Adrenal gland (tissue), 12 donors: ENCODE results near the gene MYEF2. TPM values are rescaled to one million over a fixed set of nuclear protein-coding genes. Genes with fewer than 3 reads are reported as not detected.

Experiments used
- DNase-seq, 7 donors: peaks; one replicate each; pipeline ENCODE4 v3.0.0-alpha.2; 2019 to 2020
- H3K27ac ChIP-seq, 5 donors: fragments of 200-600 bp; sonication (generic) in 4 of 5; 1 replicate in 3 of 5; 2 replicates in 2 of 5; pipeline versions ENCODE4 v1.5.1 to v1.8.0; 2016 to 2020; ENCODE audit warnings: mild to moderate bottlenecking in 1 of 5
- H3K27me3 ChIP-seq: fragments of 200-600 bp; 2 replicates; pipeline ENCODE4 v1.8.0; 2021
- H3K36me3 ChIP-seq, 2 donors: fragments of 200-600 bp; replicated peaks in 1 of 2; 1 replicate in 1 of 2; 2 replicates in 1 of 2; pipeline versions ENCODE4 v1.5.1 to v1.8.0; 2018 to 2022
- H3K4me1 ChIP-seq, 2 donors: fragments of 200-600 bp; replicated peaks in 1 of 2; 1 replicate in 1 of 2; 2 replicates in 1 of 2; pipeline versions ENCODE4 v1.5.1 to v1.8.0; 2018 to 2021
- H3K4me3 ChIP-seq, 4 donors: fragments of 200-600 bp; sonication (generic) in 3 of 4; one replicate each; pipeline ENCODE4 v1.5.1; 2016 to 2018
- H3K9me3 ChIP-seq, 3 donors: fragments of 200-600 bp; sonication (generic) in 1 of 3; replicated peaks in 1 of 3; 1 replicate in 2 of 3; 2 replicates in 1 of 3; pipeline versions ENCODE4 v1.5.1 to v1.8.0; 2016 to 2021
- CTCF ChIP-seq, 6 experiments: fragments of 450-650 bp in 4 of 6; fragments of 200-600 bp in 2 of 6; sonication (generic) in 1 of 6; IDR thresholded peaks; 1 replicate in 5 of 6; 2 replicates in 1 of 6; pipeline versions ENCODE4 v1.5.1 to v1.8.0; 2016 to 2021; ENCODE audit warnings: antibody characterized with exemption in 6 of 6, mild to moderate bottlenecking in 2 of 6, moderate library complexity in 1 of 6
- POLR2A ChIP-seq, 2 donors: fragments of 450-650 bp; IDR thresholded peaks; one replicate each; pipeline ENCODE4 v1.6.1; 2017; ENCODE audit warnings: antibody characterized with exemption in 2 of 2, mild to moderate bottlenecking in 2 of 2, moderate library complexity in 1 of 2
- WGBS, 4 donors: extraction: QIAGEN DNeasy Blood & Tissue Kit in 2 of 4; methylation state at CpG; one replicate each; pipeline versions ENCODE4 v1.1.5 to v1.1.7; 2013 to 2017; 5-methylcytosine and 5-hydroxymethylcytosine counted together
- intact Hi-C, 2 donors: fragments of 100-400 bp; cut with DNase I; formaldehyde crosslinking; loops; one replicate each; pipeline versions ENCODE4 v1.14.1 to v1.15.0; 2022 to 2023
- polyA plus RNA-seq, 3 donors: library from polyadenylated mRNA; stranded (reverse); fragments of 200-250 nt in 2 of 3; fragments of 350-450 nt in 1 of 3; fragmentation: Illumina TruSeq in 1 of 3; extraction: RNeasy Lipid Tissue Mini Kit (QIAGEN cat#74804) in 1 of 3; gene quantifications; one replicate each; pipeline ENCODE4 v1.2.3, GENCODE V29; 2013 to 2014
- total RNA-seq, 9 donors: library from RNA; depleted of rRNA in 4 of 9; stranded (reverse); fragments of >200 nt in 4 of 9; fragments of 120-200 nt in 1 of 9; fragmentation: NEBNext Ultra II Directional in 1 of 9; extraction: Animal tissue kit (Norgen Biotek cat#: 25700) in 1 of 9; gene quantifications; one replicate each; pipeline versions ENCODE4 v1.1.0 to v1.2.4, GENCODE V29; 2013 to 2023
- donor health status: healthy with polysubstance abuse.
- donor health status: Bipolar disorder and iron deficiency.
- donor health status: DM: yes; HTN: yes; CAD: no.
- donor health status: DM: no; HTN: no; CAD: no.
- donor health status: DM: no; HTN: no; CAD: no.
- donor health status: DM: yes; HTN: yes; CAD: no.

MYEF2 gene
- total and polyA plus RNA-seq, 12 donors: 5.9 to 57.0 (median 35.2) TPM

- no peaks in the 10 kb centered on the region for H3K36me3 ChIP-seq
- no peak overlapping the region for H3K27ac ChIP-seq
- peaks cover 13 to 17% of the 10 kb centered on the region in 2 donors for H3K4me1 ChIP-seq
- H3K4me3 ChIP-seq: no peak overlapping the region
- no peak for DNase-seq
- H3K9me3 ChIP-seq: no peaks in the 10 kb centered on the region
- intact Hi-C loops: no loop called here
- TF ChIP-seq POLR2A (IDR thresholded peaks at IDR 0.05): no peak
- no peak for TF ChIP-seq CTCF (IDR thresholded peaks at IDR 0.05)
- no peaks in the 10 kb centered on the region for H3K27me3 ChIP-seq
Measured at GRCh38 chr15:48147358-48147757, 30.7 kb downstream of the MYEF2 start.

- H3K9me3 ChIP-seq: no peaks in the 10 kb centered on the region
- H3K4me3 ChIP-seq: no peak overlapping the region
- intact Hi-C loops: no loop called here
- no peaks in the 10 kb centered on the region for H3K36me3 ChIP-seq
- H3K4me1 ChIP-seq: peaks cover 13 to 17% of the 10 kb centered on the region in 2 donors
- DNase-seq: no peak
- TF ChIP-seq CTCF (IDR thresholded peaks at IDR 0.05) (no peak), POLR2A (IDR thresholded peaks at IDR 0.05) (no peak)
- no peaks in the 10 kb centered on the region for H3K27me3 ChIP-seq
- H3K27ac ChIP-seq: no peak overlapping the region
Measured at GRCh38 chr15:48145923-48146322, 32.2 kb downstream of the MYEF2 start.

- intact Hi-C loops: no loop called here
- TF ChIP-seq POLR2A (IDR thresholded peaks at IDR 0.05): no peak
- TF ChIP-seq CTCF (IDR thresholded peaks at IDR 0.05): no peak
- H3K9me3 ChIP-seq: no peaks in the 10 kb centered on the region
- peaks cover 13 to 17% of the 10 kb centered on the region in 2 donors for H3K4me1 ChIP-seq
- no peaks in the 10 kb centered on the region for H3K27me3 ChIP-seq
- no peak for DNase-seq
- WGBS, 4 donors: 4 to 16% (median 11%) methylated on average over 1 of the region's 1 CpG
- H3K27ac ChIP-seq: no peak overlapping the region
- no peak overlapping the region for H3K4me3 ChIP-seq
- no peaks in the 10 kb centered on the region for H3K36me3 ChIP-seq
Measured at GRCh38 chr15:48144889-48145288, 33.2 kb downstream of the MYEF2 start.

- peaks cover 13 to 17% of the 10 kb centered on the region in 2 donors for H3K4me1 ChIP-seq
- H3K27ac ChIP-seq: no peak overlapping the region
- whole genome bisulfite sequencing, 4 donors: 83 to 96% (median 91%) methylated on average over 1 of the region's 1 CpG
Measured at GRCh38 chr15:48143856-48144255, 34.2 kb downstream of the MYEF2 start.

More at GRCh38 chr15:48143856-48144255, 34.2 kb downstream of the MYEF2 start:
- Histone ChIP-seq H3K4me3 (no peak overlapping the region), H3K36me3 (no peaks in the 10 kb centered on the region), H3K27me3 (no peaks in the 10 kb centered on the region), H3K9me3 (no peaks in the 10 kb centered on the region)
- TF ChIP-seq POLR2A (IDR thresholded peaks at IDR 0.05) (no peak), CTCF (IDR thresholded peaks at IDR 0.05) (no peak)
- no peak for DNase-seq
- intact Hi-C loops: no loop called here
